GM12878 (cell line): ENCODE measurements around the gene AP3S2. TPM values are rescaled to one million over a fixed set of nuclear protein-coding genes. Genes with fewer than 3 reads are reported as not detected.

ENCODE experiments used
- ATAC-seq: fragments of 200-7000 bp; cut with Tn5 transposase; 3 replicates; pipeline ENCODE4 v1.9.1; 2020; ENCODE audit warnings: mild to moderate bottlenecking, moderate library complexity
- BruUV-seq: library from RNA; stranded (reverse); fragments of 400-500 nt; replicated peaks from 2 replicates; lab custom pipeline; 2021; lab: Mats Ljungman, UMichigan
- CTCF ChIA-PET: fragments of 300-600 bp; sonication (Branson Sonifier 250); formaldehyde crosslinking; extraction: SDS; loops from one replicate; lab custom pipeline; 2021; ENCODE audit warnings: inconsistent platforms; lab: Yijun Ruan, JAX
- POLR2A ChIA-PET: fragments of 350-600 bp; formaldehyde crosslinking; extraction: SDS; loops from one replicate; lab custom pipeline; 2021; ENCODE audit warnings: inconsistent platforms; lab: Charles Lee
- RAD21 ChIA-PET: fragments of 300-600 bp; sonication (Branson Sonifier 250); formaldehyde crosslinking; loops from one replicate; lab custom pipeline; 2023; ENCODE audit warnings: antibody characterized with exemption; ENCODE audit not compliant: unreplicated experiment; lab: Charles Lee
- SMC1A ChIA-PET: fragments of 300-600 bp; sonication (Branson Sonifier 250); formaldehyde crosslinking; loops from one replicate; lab custom pipeline; 2023; ENCODE audit not compliant: unreplicated experiment, uncharacterized antibody; lab: Charles Lee
- DNase-seq: peaks from one replicate; pipeline ENCODE4 v3.0.0-alpha.2; 2011; ENCODE audit warnings: low read depth, low spot score
- FAIRE-seq: peaks from 3 replicates; lab custom pipeline; 2011; peaks lifted over from hg19 to GRCh38; lab: Jason Lieb, UNC
- H2AFZ ChIP-seq: 2 replicates; pipeline ENCODE4 v1.6.0; 2011; ENCODE audit warnings: low read depth, low read length, control low read depth; ENCODE audit not compliant: control insufficient read depth
- H3K27ac ChIP-seq: 2 replicates; pipeline ENCODE4 v1.5.1; 2011; ENCODE audit warnings: control low read depth; ENCODE audit not compliant: control insufficient read depth, insufficient read depth
- H3K27me3 ChIP-seq, 2 experiments: replicated peaks in 1 of 2; 2 replicates each; pipeline versions ENCODE4 v1.6.0 to v1.6.1; 2011; ENCODE audit warnings: low read length in 1 of 2; ENCODE audit not compliant: control insufficient read depth in 2 of 2, insufficient read depth in 2 of 2
- H3K36me3 ChIP-seq, 2 experiments: 2 replicates each; pipeline ENCODE4 v1.5.1; 2011; ENCODE audit warnings: low read length in 1 of 2; ENCODE audit not compliant: control insufficient read depth in 2 of 2, insufficient read depth in 2 of 2
- H3K4me1 ChIP-seq: 2 replicates; pipeline ENCODE4 v1.6.1; 2011; ENCODE audit warnings: mild to moderate bottlenecking, low read length, moderate library complexity, mixed read lengths; ENCODE audit not compliant: control insufficient read depth, insufficient read depth
- H3K4me2 ChIP-seq: 2 replicates; pipeline ENCODE4 v1.6.0; 2011; ENCODE audit warnings: control low read depth; ENCODE audit not compliant: control insufficient read depth, insufficient read depth
- H3K4me3 ChIP-seq: fragments of 200-600 bp; sonication (generic); 2 replicates; pipeline ENCODE4 v1.5.1; 2016
- H3K79me2 ChIP-seq: 2 replicates; pipeline ENCODE4 v1.6.0; 2011; ENCODE audit warnings: low read length; ENCODE audit not compliant: control insufficient read depth, insufficient read depth
- H3K9ac ChIP-seq: 2 replicates; pipeline ENCODE4 v1.8.0; 2011; ENCODE audit warnings: low read length, control low read depth, mixed read lengths; ENCODE audit not compliant: control insufficient read depth, insufficient read depth
- H3K9me3 ChIP-seq: replicated peaks from 3 replicates; pipeline ENCODE4 v1.5.1; 2011; ENCODE audit warnings: mild to moderate bottlenecking, low read length; ENCODE audit not compliant: control insufficient read depth, insufficient read depth
- H4K20me1 ChIP-seq: 2 replicates; pipeline ENCODE4 v1.6.0; 2011; ENCODE audit not compliant: control insufficient read depth, insufficient read depth
- FOXK2 ChIP-seq: fragments of 450-650 bp; IDR thresholded peaks from 2 replicates; pipeline ENCODE4 v1.6.1; 2017; ENCODE audit warnings: mild to moderate bottlenecking, moderate library complexity
- IRF4 ChIP-seq: IDR thresholded peaks from 2 replicates; pipeline ENCODE4 v1.6.1; 2011; ENCODE audit warnings: low read depth, low read length
- JUNB ChIP-seq: IDR thresholded peaks from 2 replicates; pipeline ENCODE4 v1.6.1; 2016; ENCODE audit warnings: antibody characterized with exemption, mild to moderate bottlenecking
- NR2F1 ChIP-seq: fragments of 450-650 bp; conservative IDR thresholded peaks from 2 replicates; pipeline ENCODE4 v1.6.1; 2017; ENCODE audit warnings: mild to moderate bottlenecking
- ZNF24 ChIP-seq: fragments of 450-650 bp; IDR thresholded peaks from 2 replicates; pipeline ENCODE4 v1.6.1; 2017; ENCODE audit warnings: antibody characterized with exemption, mild to moderate bottlenecking
- WGBS: methylation state at CpG from one replicate; pipeline ENCODE4 v1.1.6; 2016; ENCODE audit warnings: low lambda C conversion rate; ENCODE audit not compliant: insufficient replicate concordance, insufficient coverage; ENCODE audit errors: missing lambda C conversion rate; 5-methylcytosine and 5-hydroxymethylcytosine counted together
- in situ Hi-C: fragments of 300-500 bp; cut with MboI; formaldehyde crosslinking; loops from 9 replicates; pipeline ENCODE4 v1.14.3; 2018; ENCODE audit warnings: mixed read lengths
- intact Hi-C: fragments of 100-400 bp; cut with micrococcal nuclease; formaldehyde crosslinking; loops from one replicate; pipeline ENCODE4 v1.14.2; 2022; ENCODE audit not compliant: unreplicated experiment
- polyA plus RNA-seq, 11 experiments: library from polyadenylated mRNA; depleted of rRNA in 4 of 11; unstranded in 6 of 11; stranded (reverse) in 5 of 11; fragments of >200 nt; fragmentation: Nextera tagmentation in 4 of 11; fragmentation: Illumina TruSeq in 1 of 11; extraction: Ambion mirVana in 4 of 11; extraction: Trizol in 1 of 11; gene quantifications; 1 replicate in 1 of 11; 2 replicates in 10 of 11; pipeline versions ENCODE4 v1.2.1 to v1.2.3, GENCODE V29; 2011 to 2016; ENCODE audit warnings: inconsistent platforms in 2 of 11, missing spikeins in 2 of 11, low read depth in 1 of 11
- total RNA-seq, 4 experiments: library from RNA; depleted of rRNA in 3 of 4; stranded (reverse); fragments of >200 nt in 3 of 4; fragmentation: Illumina TruSeq in 1 of 4; extraction: Trizol in 1 of 4; gene quantifications; 2 replicates each; pipeline versions ENCODE4 v1.2.1 to v1.2.3, GENCODE V29; 2013 to 2021
- TF ChIP-seq, protein P1 (sequence below): fragments of 450-650 bp; IDR thresholded peaks from 2 replicates; pipeline ENCODE4 v1.6.1; 2017; ENCODE audit warnings: mild to moderate bottlenecking, low read depth, inconsistent platforms; ENCODE audit not compliant: poor library complexity, severe bottlenecking

AP3S2 gene
- total and polyA plus RNA-seq, 10 of the 15 experiments (the other 5 are each of a cell fraction or from before 2014, with no cell fraction given): 10.0 to 43.6 (median 26.0) TPM

DNA sequence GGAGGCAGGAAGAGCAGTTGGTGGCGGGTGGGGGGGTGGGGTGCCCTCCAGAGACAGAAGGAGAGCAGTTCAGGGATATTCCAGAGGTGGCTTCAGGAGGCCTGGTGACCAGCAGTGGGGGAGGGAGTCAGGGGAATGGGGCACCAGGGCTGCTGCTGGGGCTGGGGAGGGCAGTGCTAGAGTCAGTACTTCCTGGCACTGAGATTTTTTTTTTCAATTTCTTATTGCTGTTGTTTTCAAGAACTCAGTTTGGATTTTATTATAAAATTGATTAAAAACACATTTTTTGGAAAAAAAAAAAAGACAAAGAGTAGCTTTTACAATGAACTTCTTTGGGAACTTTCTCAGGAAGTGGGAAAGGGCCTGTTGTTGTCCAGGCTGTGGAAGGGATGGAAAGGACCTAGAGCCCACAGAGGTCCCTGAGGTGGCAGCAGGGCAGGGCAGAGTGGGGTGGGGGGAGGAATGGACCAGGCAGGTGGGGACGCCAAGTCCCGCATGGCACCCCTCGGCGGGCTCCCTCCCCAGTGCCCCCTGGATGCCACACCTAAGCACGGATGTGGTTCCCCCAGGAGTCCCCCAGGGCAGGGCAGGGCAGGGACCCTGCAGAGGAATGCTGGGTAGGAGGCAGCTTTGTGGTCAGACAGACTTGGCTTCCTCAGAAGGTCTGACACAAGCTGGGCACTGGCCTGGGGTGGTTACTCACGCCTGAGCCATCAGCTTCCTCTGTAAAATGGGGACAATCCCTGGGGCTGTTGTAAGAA, 70.7 kb downstream of the AP3S2 start:
- Histone ChIP-seq H4K20me1 (no peaks in the 10 kb centered on the region), H3K4me3 (no peak overlapping the region), H3K36me3 (no peaks in the 10 kb centered on the region), H2AFZ (no peak overlapping the region), H3K4me1 (peaks cover 6% of the 10 kb centered on the region), H3K79me2 (no peaks in the 10 kb centered on the region), H3K4me2 (no peak overlapping the region), H3K27ac (no peak overlapping the region), H3K27me3 (no peaks in the 10 kb centered on the region), H3K9ac (no peak overlapping the region), H3K9me3 (no peaks in the 10 kb centered on the region)
- intact Hi-C loops (loop anchor here (10.0 kb wide), 1 partner anchor 68 kb away; the partner anchor contains the start of gene MESP1), in situ Hi-C loops (no loop called here)
- WGBS: 60% methylated on average over 7 of the region's 7 CpGs
- ChIA-PET SMC1A (interaction anchor here (0.6 kb wide), 1 partner anchor 409 kb away, joined by 3 read pairs; no protein-coding TSS in a partner anchor), CTCF (interaction anchor here (1.1 kb wide), 1 partner anchor 42 kb away, joined by 3 read pairs; no protein-coding TSS in a partner anchor), POLR2A (no interaction called here), RAD21 (no interaction called here)
- FAIRE-seq (no peak), ATAC-seq (0 out of 3 replicates have a peak, but pooled peaks have one; percentile 16), DNase-seq (no peak)
- TF ChIP-seq IRF4: no peak
- no peak for TF ChIP-seq JUNB
- no peak for TF ChIP-seq ZNF24
- no peak for TF ChIP-seq FOXK2
- TF ChIP-seq NR2F1: no peak
- TF ChIP-seq, protein P1, sequence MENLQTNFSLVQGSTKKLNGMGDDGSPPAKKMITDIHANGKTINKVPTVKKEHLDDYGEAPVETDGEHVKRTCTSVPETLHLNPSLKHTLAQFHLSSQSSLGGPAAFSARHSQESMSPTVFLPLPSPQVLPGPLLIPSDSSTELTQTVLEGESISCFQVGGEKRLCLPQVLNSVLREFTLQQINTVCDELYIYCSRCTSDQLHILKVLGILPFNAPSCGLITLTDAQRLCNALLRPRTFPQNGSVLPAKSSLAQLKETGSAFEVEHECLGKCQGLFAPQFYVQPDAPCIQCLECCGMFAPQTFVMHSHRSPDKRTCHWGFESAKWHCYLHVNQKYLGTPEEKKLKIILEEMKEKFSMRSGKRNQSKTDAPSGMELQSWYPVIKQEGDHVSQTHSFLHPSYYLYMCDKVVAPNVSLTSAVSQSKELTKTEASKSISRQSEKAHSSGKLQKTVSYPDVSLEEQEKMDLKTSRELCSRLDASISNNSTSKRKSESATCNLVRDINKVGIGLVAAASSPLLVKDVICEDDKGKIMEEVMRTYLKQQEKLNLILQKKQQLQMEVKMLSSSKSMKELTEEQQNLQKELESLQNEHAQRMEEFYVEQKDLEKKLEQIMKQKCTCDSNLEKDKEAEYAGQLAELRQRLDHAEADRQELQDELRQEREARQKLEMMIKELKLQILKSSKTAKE: no peak
- BruUV-seq: no TSS peak
